NCI-H526 (cell line): Measurements from ENCODE around the gene ZNF862.
"Not testable (repeated sequence)": the region's sequence is repeated elsewhere in the genome, so short reads cannot be mapped to it uniquely, and the experiment has no call there.

ENCODE experiments used
- DNase-seq, 2 experiments: peaks; one replicate each; lab custom pipeline; 2025; lab: John Stamatoyannopoulos, UW

The ZNF862 gene

DNA sequence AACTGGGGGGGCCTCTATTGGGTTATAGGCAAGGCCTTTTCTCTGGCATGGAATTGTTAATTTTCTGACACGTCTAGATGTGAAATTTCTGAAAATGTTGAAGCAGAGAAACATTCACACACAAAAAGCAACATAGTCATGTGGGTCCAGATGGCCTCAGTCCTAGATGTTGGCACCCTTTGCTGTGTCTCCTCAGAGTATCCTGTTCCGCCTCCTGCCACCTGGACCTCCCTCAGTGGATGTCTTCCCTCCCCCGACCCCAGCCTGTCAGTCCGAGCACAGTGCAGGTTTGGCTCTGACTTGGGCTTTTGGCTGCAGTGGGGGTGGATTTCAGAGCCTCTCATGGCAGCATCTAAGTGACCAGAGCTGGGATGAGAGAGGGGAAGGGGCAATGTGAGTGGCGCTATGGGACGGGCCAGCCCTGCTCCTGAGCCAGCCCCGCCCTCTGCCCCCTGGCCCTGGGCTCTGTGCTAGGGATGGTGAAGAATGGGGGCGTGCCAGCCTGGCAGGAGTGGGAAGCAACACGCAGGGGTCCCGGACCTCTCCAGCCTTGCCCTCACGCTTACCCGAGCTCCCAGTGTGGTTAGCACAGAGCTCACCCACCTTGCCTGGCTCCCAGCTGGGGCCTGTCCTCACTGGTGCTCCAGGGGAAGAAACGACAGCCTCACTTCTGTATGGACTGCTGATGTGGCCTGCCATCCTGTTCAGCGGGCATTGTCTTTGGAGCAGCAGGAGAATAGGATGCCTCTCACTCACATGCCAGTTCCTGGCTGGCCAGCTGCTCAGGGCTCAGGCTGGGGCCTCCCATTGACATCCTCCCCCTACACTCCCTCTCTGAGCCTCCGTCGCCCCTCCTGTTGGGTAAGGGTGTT lies 41.8 kb downstream of the ZNF862 start:
- DNase-seq, result no peak

DNA sequence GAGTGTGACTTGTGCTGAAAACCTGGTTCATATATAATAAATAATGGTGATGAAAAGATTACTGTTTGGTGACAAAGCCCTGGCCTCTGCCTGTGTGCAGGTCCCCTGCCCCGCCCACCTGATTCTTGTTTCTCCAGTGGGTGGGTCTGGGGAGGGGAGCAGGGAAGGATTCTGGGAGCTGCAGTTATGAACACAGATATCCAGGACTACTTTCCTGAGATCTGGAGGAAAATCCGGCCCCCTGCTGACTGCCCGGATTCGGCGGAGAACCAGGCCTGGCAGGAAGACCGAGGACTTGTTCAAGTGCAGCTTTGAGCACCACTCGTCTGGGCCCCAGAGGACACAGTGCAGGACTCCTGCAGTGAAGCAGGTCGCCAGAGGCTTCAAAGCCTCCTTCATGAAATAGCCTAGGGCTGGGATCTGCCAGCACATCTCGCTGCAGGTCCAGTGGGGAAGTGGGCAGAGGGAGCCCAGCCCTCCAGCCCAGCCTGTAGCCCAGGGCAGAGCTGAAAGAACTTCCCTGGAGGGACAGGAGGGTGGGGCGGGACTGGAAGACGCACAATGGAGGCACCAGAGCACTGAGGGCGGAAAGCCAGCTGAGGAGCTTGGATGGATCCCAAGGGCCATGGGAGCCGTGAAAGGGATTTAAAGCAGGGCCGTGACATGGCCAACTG lies 42.6 kb downstream of the ZNF862 start:
- DNase-seq, result no peak

- DNase-seq, result no peak
Observed at GRCh38 chr7:149881328-149882247, 43.4 kb downstream of the ZNF862 start.

DNA sequence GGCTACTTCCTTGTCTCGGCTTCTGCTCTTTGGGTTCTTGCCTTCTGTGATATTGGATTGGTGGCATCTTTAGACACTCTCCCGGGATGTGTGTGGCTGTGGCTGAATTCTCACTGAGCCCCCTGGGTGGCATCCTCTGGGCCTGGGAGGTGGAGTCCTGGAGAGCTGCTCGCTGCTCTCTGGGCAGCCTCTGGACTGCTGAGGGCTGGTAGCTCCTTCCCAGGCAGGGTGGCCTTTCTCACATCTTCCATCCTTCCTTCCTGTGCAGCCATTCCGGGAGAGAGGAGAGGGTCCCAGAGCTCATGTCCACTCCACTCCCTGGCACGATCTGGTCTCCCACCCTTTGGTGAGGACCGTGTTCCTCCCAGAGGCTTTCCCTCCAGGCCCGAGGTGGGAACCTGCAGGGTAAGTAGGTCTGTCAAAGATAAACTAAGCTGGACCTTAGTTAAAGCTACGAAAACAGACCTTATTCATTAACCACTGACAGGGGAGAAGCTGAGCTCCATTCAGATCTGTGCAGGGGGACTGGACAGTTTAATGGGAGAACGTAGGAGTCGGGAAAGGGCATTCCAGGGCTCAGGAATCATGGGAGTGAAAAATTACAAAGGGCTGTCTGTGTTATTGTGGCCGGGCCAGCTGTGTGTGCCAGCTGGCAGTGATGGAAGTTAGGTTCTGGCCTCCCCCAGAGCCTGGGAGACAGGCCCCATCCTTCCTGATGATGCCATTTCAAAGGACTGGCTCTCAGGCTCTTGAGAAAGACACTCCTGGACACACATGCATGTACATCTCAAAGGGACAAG lies 44.3 kb downstream of the ZNF862 start:
- DNase-seq, result no peak

DNA sequence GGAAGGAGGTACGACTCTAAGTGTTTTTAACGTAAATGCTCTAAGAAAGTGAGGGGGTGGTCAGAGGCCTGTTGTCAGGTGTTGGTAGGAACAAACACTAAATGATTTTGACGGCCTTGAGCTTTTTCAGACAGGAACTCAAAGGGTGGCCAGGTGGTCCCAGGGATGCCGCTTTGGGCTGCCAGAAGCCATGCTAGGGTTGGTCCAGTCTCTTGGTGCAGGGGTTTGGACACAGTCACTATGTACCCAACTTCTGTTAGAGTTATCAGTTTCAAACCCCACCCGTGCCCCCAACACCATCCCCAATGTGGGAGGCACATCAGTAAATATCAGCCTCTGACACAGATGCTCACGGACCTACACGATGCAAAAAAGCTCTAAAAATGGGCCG lies 44.9 kb downstream of the ZNF862 start:
- DNase-seq, result no peak

GRCh38 chr7:149883452-149883861 lies 45.3 kb downstream of the ZNF862 start:
- peak; percentile 64 to 82 for DNase-seq

DNA sequence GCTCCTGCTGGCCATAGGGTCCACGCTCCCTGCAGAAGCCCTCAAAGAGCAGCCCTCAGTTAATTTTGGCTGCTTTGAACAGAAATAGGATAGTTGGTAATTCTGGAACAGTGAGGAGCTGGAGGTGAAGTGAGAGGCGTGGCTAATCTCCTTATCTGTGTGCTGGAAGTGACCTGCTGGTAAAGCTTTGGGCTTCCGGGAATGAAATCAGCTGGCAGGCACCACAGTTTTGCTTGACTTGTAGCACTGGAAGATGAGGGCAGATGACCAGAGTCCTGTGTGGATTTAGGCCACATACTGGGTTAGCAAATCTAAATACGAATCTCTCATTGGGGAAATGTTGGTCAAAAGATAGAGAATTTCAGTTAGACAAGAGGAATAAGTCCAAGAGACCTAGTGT lies 45.8 kb downstream of the ZNF862 start:
- DNase-seq, result no peak

- DNase-seq, result no peak
Observed at GRCh38 chr7:149884541-149884940, 46.4 kb downstream of the ZNF862 start.

DNA sequence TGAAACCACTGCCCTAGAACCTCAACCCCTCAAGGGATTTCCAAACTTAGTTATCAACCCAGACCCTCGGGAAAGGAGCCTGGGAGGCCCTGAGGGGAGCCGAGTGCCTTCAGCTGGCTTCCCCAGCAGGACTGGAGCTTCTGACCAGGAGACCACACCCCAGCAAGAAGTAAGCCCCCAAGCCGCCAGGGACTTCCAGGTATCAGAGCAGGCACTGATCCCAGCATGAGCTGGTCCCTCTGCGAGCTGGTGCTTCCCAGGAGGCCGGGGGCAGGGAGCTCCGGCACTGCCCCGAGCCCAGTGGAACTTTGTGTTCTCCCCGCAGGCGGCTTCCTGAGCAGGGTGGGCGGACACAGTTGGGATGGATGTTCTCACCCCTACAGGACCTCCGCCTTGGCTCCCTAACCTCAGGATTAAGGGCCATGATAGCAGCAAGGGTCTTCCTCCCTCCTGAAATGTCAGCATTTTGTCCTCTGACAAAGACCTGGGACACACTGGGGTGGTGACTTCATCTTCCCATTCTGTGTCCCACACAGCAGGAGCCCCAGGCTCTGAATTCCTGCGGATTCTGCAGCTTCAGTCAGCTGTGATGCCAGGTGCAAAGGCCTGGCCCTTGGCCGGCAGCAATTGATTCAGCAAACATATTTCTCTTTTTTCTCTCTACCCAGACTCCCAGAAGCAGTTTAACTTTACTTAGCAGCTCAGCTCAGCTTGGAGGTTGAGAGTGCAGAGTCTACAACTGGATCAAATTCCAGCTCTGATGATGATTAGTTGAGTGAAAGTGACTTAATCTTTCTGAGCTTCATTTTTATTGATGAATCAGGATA lies 47.2 kb downstream of the ZNF862 start:
- DNase-seq, result no peak

DNA sequence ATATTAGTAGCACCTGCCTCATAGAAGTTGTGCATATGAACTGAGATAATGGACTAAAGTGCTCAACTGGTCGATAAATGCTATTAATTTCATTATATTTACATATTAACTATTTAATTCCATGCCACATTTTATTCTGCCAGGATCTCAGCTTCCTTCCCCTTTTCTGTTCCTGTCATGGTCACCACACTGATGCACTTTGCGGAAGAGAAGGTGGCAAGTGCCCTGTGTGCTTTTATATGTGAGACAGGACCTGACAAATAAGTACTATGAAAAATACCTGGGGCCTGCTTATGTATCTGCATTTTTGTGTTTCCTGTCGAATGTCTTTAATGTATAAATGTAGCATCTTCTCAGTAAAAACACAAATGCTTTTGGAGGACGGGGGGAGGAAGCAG lies 47.8 kb downstream of the ZNF862 start:
- no peak for DNase-seq

DNA sequence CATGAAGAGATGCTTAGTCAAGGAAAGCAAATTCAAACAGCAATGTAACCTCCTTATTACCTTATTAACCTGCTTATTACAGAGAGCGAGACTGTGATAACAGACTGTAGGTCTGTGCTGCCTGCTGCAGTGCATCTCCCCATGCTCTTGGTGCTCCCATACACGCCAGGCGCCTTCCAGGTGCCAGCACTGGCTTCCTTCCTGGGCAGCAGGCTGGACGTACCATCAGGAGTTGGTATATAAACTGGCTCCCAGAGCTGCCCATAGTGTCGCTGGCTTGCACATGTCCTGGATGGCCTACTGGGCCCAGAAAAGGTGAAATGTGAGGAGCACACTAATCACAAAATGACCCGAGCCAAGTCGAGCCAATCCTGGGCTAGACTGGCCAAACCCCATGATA lies 49.1 kb downstream of the ZNF862 start:
- DNase-seq, result no peak

DNA sequence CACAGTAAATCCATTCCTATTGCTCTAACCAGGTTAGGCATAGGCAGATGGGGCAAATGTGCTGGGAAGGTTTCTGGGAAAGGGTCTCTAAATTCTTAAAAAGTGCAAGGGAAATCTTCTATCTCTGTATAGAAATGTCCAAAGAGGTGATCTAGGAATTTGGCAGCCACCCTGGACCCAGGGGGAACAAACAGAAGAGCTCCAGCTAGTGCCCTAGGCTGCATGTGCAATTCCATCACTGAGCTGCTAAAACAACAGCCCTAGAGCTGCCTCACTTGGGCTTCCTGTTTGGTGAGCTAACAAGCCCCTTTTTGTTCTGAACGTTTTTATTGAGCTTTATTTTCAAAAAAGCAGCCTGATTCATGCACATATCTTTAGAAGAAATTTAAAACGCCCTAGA lies 52.5 kb downstream of the ZNF862 start:
- DNase-seq, result not testable (repeated sequence)

- DNase-seq, result not testable (repeated sequence)
Observed at GRCh38 chr7:149894957-149895356, 56.8 kb downstream of the ZNF862 start.

DNA sequence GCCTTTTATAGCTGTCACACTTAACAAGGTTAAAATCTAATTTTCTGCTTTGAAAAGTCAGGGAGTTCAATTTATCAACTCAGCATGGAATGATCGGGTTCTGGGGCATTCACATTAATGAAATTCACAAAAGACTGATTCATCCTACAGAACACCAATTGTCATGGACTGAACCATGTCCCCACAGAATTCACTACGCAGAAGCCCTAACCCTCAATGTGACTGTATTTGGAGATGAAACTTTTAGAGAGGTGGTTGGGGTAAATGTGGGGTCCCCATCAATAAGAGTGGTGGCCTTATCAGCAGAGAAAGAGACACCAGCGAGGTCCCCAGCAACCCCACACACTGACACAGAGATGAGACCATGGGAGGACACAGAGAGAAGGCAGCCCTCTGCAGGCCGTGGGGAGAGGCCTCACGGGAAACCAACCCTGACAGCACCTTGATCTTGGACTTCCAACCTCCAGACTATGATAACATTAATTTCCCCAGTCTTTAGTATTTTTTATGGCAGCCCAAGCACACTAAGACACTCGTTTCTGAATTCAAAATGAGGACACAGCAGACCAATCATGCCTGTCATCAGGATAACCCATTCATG lies 69.7 kb downstream of the ZNF862 start:
- DNase-seq, result not testable (repeated sequence)

DNA sequence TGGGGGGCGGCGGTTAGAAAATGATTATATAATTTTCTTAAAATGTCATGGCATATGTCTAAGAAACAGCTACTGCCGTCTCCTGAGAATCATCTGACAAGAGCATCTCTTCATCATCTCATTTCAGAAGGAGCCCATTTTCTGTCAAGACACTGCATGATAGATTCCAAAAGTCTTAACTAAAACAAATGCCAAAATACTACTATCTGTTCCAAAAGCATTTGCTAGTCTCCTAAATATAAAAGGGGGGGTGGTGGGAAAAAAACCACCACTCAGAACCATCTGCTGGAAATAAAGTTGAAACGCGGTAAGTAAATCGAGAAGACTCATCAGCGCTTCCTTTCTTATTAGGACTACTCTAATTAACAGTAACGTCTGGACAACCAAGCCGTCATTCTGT lies 72.0 kb downstream of the ZNF862 start:
- DNase-seq, result not testable (repeated sequence)

DNA sequence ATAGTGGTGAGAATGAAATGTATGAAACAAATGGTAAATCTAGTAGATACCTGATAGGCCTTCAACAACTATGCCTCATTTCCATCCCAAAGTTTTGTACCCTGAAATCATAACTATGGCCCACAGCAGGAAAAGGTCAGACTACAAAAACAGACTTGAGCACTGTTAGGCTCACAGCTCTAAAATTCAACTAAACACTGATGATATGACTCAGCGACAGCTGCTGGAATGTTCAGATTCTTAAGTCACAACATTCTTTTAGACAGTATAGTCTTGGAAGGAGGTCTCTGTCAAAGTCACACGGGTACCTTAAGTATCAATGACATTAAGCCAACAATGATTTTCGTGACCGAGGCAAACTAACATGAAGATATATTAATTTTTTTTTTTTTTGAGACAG lies 74.0 kb downstream of the ZNF862 start:
- not testable (repeated sequence) for DNase-seq
